ENCODE results near the gene RO60. TPM values are rescaled to one million over a fixed set of nuclear protein-coding genes. Genes with fewer than 3 reads are reported as not detected.

Gene RO60
- total and polyA plus RNA-seq, 2 of the 13 experiments (the other 11 are each of a cell fraction or from before 2014, with no cell fraction given) = 20.3 to 53.7 TPM

DNA sequence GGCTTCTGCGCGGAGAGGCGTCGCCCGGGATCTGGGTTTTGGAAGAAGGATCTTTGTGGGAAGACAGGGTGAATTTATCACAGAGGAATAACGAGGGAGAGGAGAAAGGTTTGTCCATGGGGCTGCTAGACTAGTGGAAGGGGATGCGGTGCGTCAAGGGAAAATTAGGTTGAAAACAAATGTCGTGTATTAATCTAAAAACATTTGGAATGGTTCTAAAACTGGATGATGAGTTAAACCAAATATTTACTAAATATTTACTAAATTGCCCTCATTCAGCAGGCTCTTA is 647 bp downstream of the RO60 start:
- in situ Hi-C loops (cut with HindIII; ENCODE audit: extremely low pct_ligation_motif_present, low pct_unique_long_range_greater_than_20kb) (no loop called here), intact Hi-C loops (cut with micrococcal nuclease; ENCODE audit: unreplicated experiment) (loop anchor here (1.0 kb wide), 1 partner anchor 44 kb away; no protein-coding TSS in a partner anchor)
- TF ChIP-seq, protein P1, sequence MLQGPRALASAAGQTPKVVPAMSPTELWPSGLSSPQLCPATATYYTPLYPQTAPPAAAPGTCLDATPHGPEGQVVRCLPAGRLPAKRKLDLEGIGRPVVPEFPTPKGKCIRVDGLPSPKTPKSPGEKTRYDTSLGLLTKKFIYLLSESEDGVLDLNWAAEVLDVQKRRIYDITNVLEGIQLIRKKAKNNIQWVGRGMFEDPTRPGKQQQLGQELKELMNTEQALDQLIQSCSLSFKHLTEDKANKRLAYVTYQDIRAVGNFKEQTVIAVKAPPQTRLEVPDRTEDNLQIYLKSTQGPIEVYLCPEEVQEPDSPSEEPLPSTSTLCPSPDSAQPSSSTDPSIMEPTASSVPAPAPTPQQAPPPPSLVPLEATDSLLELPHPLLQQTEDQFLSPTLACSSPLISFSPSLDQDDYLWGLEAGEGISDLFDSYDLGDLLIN (CRISPR knock-in tag; IDR thresholded peaks at IDR 0.05; ENCODE audit: borderline replicate concordance) = 0 out of 2 replicates have a peak, but pooled peaks have one; percentile 14
- TF ChIP-seq ZNF776 (CRISPR knock-in tag; IDR thresholded peaks at IDR 0.05) (no peak), ZNF558 (CRISPR knock-in tag; IDR thresholded peaks at IDR 0.05; ENCODE audit: borderline replicate concordance) (0 out of 2 replicates have a peak, but pooled peaks have one; percentile 65), ZFP90 (CRISPR knock-in tag; IDR thresholded peaks at IDR 0.05; ENCODE audit: borderline replicate concordance) (no peak), TBX3 (IDR thresholded peaks at IDR 0.05; ENCODE audit: borderline replicate concordance) (no peak), AKAP8 (CRISPR knock-in tag; IDR thresholded peaks at IDR 0.05) (no peak), KDM5A (IDR thresholded peaks at IDR 0.05; ENCODE audit: borderline replicate concordance, low read length) (0 out of 2 replicates have a peak, but pooled peaks have one; percentile 24), ZNF256 (CRISPR knock-in tag; conservative IDR thresholded peaks at IDR 0.05) (0 out of 2 replicates have a peak, but pooled peaks have one; percentile 1)
- FAIRE-seq (no peak), ATAC-seq (no peak), DNase-seq (ENCODE audit: low spot score) (no peak)
- WGBS (ENCODE audit: low lambda C conversion rate) = under 1% methylated on average over 9 of the region's 9 CpGs
- H2AFZ ChIP-seq (ENCODE audit: low read length) = peak overlapping the region; percentile 50
- ChIA-PET POLR2A (no interaction called here), CTCF (ENCODE audit: low intra/inter-chr PET ratio, low total read pairs) (no interaction called here)
- H3K4me2 ChIP-seq (ENCODE audit: low read depth, low read length) = peak overlapping the region; percentile 82
- H3K9ac ChIP-seq (ENCODE audit: insufficient read depth, low read depth, low read length) = peak overlapping the region; percentile 97
- TSS peak; percentile 55 for BruUV-seq (replicated peaks)
- H3K27ac ChIP-seq (ENCODE audit: extremely low read length, insufficient read depth, low read length) = peak overlapping the region; percentile 94
- H4K20me1 ChIP-seq (ENCODE audit: insufficient read depth, low read length) = peaks cover 9% of the 10 kb centered on the region; the same call in 1 of the 2 replicates
- peaks cover 0 to 2% of the 10 kb centered on the region in 2 experiments; a peak in 1 of 5 replicates for H3K27me3 ChIP-seq (ENCODE audit: control insufficient read depth in 1 of 2, insufficient read depth in 2 of 2, low read length in 2 of 2)
- H3K9me3 ChIP-seq (ENCODE audit: low read length) = no peaks in the 10 kb centered on the region
- H3K36me3 ChIP-seq (replicated peaks in 1 of 2; ENCODE audit: control insufficient read depth in 1 of 2, insufficient read depth in 2 of 2, low read length in 2 of 2) = peaks cover 1 to 5% of the 10 kb centered on the region in 2 experiments; a peak in 1 of 5 replicates
- H3K4me3 ChIP-seq (replicated peaks in 1 of 3; ENCODE audit: insufficient read depth in 1 of 3, low read depth in 2 of 3, low read length in 3 of 3) = peak overlapping the region; percentile 92 to 99 (median 94)
- peaks cover 44% of the 10 kb centered on the region for H3K4me1 ChIP-seq (ENCODE audit: insufficient read depth, low read length)
- H3K79me2 ChIP-seq (ENCODE audit: insufficient read depth, low read length) = peaks cover 90% of the 10 kb centered on the region

Data from HepG2 (cell line).